Activated CD8-positive, alpha-beta T cell treated with anti-CD3 and anti-CD28 coated beads, Interleukin-2, amount 10 ng/mL, durations not matched to agents 7 days and 5 days (primary cell): ENCODE measurements around the gene TJP3. TPM values are rescaled to one million over a fixed set of nuclear protein-coding genes. Genes with fewer than 3 reads are reported as not detected.
A peak's percentile ranks its signal among the peaks of the same experiment; 100 is the strongest.

Experiments used
- ATAC-seq: fragments of 150-1000 bp; cut with Tn5 transposase; one replicate; pipeline ENCODE4 v1.10.0; 2021; ENCODE audit warnings: moderate library complexity
- CTCF ChIA-PET: fragments of 350-600 bp; sonication (Branson Sonifier 250); formaldehyde crosslinking; loops from one replicate; lab custom pipeline; 2021; ENCODE audit warnings: antibody characterized with exemption; lab: Charles Lee
- POLR2A ChIA-PET: fragments of 350-600 bp; sonication (Branson Sonifier 250); formaldehyde crosslinking; loops from one replicate; lab custom pipeline; 2021; ENCODE audit warnings: antibody characterized with exemption; lab: Charles Lee
- DNase-seq: peaks from one replicate; pipeline ENCODE4 v3.0.0-alpha.2; 2020
- H3K27ac Mint-ChIP-seq: one replicate; pipeline ENCODE4 v1.8.0; 2021; ENCODE audit warnings: mild to moderate bottlenecking, mixed read lengths
- H3K27me3 Mint-ChIP-seq: one replicate; pipeline ENCODE4 v1.8.0; 2021; ENCODE audit warnings: low read depth, mixed read lengths
- H3K36me3 Mint-ChIP-seq: one replicate; pipeline ENCODE4 v1.8.0; 2021; ENCODE audit warnings: low read depth, mixed read lengths
- H3K4me1 Mint-ChIP-seq: one replicate; pipeline ENCODE4 v1.8.0; 2021; ENCODE audit warnings: low read depth, mixed read lengths
- H3K4me3 Mint-ChIP-seq: one replicate; pipeline ENCODE4 v1.8.0; 2021; ENCODE audit warnings: mild to moderate bottlenecking, mixed read lengths
- H3K9me3 Mint-ChIP-seq: one replicate; pipeline ENCODE4 v1.8.0; 2022; ENCODE audit warnings: mixed read lengths; ENCODE audit not compliant: insufficient read depth
- total RNA-seq, 2 experiments: library from RNA; stranded (reverse); gene quantifications; one replicate each; pipeline ENCODE4 v1.2.3, GENCODE V29; 2021

Gene TJP3
- total RNA-seq, 2 experiments from 2014 or later: 1.3 TPM

DNA sequence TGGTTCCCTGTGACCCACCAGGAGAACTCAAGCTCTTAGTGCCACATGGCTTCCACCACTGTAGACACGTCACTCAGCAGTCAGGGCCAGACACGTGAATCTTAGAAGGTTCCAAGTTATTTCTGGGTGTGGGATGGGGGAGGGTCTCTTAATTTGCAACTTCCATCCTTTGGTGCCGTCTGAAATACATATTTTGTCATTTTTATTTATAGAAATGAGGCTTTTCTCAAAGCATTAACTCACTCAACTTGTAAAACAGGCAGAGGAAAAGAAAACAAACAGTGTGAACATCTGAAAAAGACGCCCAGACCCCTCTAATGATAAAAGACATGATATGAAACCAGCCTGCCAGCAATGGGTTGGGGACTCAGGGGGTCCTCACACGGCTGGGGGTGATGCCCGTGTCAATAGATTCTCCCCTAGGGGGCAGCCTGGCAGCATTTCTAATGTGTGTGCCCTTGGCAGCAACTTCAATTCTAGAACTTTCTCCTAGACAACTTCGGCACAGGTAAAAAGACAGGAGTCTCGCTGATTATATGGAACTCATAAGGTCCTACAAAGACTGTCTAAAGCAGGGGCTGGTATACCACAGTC lies 23.3 kb upstream of the TJP3 start:
- Mint-ChIP-seq H3K36me3 (peaks cover 20% of the 10 kb centered on the region), H3K4me1 (peaks cover 18% of the 10 kb centered on the region), H3K27me3 (no peaks in the 10 kb centered on the region), H3K9me3 (no peaks in the 10 kb centered on the region), H3K27ac (no peak overlapping the region), H3K4me3 (no peak overlapping the region)
- CTCF ChIA-PET: no interaction called here
- ATAC-seq: no peak
- no peak for DNase-seq
- POLR2A ChIA-PET: no interaction called here

DNA sequence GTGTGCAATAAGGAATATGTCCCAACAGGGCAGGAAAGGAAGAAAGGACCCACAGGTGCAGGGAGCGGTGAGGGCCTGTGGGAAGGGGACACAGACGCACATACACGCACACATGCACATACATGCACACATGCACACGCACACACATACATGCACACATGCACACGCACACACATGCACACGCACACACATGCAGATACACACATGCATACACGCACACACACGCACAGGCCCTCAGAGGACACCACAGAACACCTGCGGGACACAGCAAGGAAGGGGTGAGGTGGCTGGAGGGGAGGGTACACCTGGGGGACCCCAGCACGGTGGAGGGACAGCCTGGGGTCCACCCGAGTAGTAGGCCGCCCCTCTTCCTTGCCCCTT lies 20.8 kb upstream of the TJP3 start:
- Mint-ChIP-seq H3K27ac (peak overlapping the region; percentile 68), H3K9me3 (no peaks in the 10 kb centered on the region), H3K4me1 (peaks cover 38% of the 10 kb centered on the region), H3K36me3 (peaks cover 23% of the 10 kb centered on the region), H3K4me3 (peak overlapping the region; percentile 45), H3K27me3 (no peaks in the 10 kb centered on the region)
- ChIA-PET POLR2A (interaction anchor here (0.9 to 1.9 kb wide), 2 partner anchors 10 to 12 kb away, joined by 3 to 7 read pairs; no protein-coding TSS in a partner anchor), CTCF (interaction anchor here (1.0 to 1.3 kb wide), 2 partner anchors 10 to 12 kb away, joined by 3 to 4 read pairs; no protein-coding TSS in a partner anchor)
- DNase-seq (no peak), ATAC-seq (no peak)

DNA sequence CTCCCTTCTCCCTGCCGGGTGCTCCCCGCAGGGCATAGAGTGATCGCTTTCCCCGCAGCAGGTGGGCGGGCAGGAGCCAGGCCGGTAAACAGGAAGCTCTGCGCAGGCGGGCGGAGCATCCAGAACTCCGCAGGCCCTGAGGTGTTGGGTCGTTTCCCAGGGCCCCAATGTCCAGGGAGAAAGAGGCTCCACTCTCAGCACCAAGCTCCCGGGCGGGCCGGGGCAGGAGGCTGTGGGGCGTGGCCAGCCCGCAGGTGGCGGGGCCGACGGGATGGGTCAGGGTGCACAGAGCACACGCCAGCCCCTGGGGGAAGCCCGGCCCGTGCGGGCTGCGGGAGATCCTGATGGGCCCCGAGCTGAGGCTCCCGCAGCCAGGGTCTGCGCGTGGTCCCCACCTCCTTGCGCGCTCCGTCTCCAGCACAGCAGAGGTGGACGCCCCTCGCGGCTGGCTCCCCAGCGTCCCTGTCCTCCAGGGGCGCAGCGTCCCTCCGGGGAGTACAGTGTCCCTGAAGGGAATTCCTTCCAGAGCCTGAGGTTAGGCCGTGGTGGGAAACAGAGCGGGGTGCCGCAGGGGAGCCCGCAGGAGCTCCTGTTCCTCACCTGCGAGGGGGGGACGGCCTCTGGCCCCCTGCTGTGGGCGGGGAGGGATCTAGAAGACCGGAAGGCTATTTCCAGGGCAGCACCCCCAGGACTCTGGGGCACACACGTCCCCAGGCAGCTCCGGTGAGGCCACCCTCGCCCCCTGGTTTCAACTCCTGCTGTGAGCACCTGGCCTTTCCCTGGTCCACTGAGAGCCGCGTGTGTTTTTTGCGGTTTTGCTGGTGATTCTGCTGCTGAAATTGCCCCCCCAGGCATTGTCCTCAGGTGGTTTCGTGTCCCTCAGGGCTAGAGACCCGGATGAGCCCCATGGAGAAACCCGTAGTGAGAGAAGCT lies 20.1 kb upstream of the TJP3 start:
- H3K36me3 Mint-ChIP-seq: peaks cover 23% of the 10 kb centered on the region
- no peaks in the 10 kb centered on the region for H3K9me3 Mint-ChIP-seq
- peak overlapping the region; percentile 45 for H3K4me3 Mint-ChIP-seq
- ChIA-PET CTCF (interaction anchor here (1.0 to 1.9 kb wide), 5 partner anchors 9 to 161 kb away, joined by 3 to 10 read pairs (median 4); no protein-coding TSS in a partner anchor), POLR2A (interaction anchor here (0.9 to 1.9 kb wide), 2 partner anchors 10 to 11 kb away, joined by 3 to 7 read pairs; no protein-coding TSS in a partner anchor)
- peak; percentile 79 for ATAC-seq
- DNase-seq: peak; percentile 61
- no peaks in the 10 kb centered on the region for H3K27me3 Mint-ChIP-seq
- peak overlapping the region; percentile 68 for H3K27ac Mint-ChIP-seq
- peaks cover 41% of the 10 kb centered on the region for H3K4me1 Mint-ChIP-seq

DNA sequence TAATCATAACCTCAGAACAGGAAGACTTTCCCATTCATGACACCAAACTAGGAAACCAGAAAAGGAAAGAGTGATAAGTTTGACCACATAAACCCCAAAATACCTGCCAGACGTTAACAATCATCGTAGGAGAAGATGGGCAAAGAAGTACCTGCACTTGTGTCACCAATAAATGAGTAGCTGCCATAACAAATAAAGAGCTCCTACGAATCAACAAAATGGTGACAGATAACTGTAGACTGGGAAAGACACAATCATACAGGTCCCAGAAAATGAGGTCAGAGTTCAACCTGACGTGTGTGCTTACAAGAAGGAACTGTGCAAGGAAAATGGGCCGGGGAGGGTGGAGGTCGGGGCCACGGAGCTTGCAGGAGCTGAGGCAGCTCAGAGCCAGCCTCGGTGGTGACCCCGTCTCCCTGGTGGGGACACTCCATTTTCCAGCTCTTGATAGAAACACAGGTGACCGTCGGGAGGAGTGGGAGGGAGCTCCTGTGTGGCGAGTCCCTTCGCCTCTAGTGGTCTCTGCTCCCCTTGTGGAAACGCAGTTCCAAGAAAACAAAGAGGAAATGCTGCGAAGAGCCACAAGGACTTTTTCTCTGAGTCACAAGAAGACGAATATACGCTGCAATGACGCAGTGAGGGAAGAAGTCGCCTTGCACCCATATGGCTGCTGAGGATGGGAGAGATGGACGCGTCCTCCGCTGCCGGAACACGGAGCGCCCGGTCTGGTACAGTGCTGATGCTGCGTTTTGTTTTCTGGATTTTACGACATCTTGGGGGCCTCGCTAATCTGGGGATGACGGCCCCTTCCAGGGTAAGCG lies 17.4 kb upstream of the TJP3 start:
- Mint-ChIP-seq H3K27ac (no peak overlapping the region), H3K4me3 (no peak overlapping the region), H3K4me1 (peaks cover 41% of the 10 kb centered on the region), H3K36me3 (peaks cover 6% of the 10 kb centered on the region), H3K9me3 (no peaks in the 10 kb centered on the region), H3K27me3 (no peaks in the 10 kb centered on the region)
- POLR2A ChIA-PET: interaction anchor here (0.8 kb wide), 1 partner anchor 20 kb away, joined by 3 read pairs; no protein-coding TSS in a partner anchor
- no peak for DNase-seq
- no peak for ATAC-seq
- CTCF ChIA-PET: interaction anchor here (1.0 to 1.8 kb wide), 5 partner anchors 10 to 450 kb away, joined by 4 to 7 read pairs (median 4); partner anchors contain the start of gene PIP5K1C

DNA sequence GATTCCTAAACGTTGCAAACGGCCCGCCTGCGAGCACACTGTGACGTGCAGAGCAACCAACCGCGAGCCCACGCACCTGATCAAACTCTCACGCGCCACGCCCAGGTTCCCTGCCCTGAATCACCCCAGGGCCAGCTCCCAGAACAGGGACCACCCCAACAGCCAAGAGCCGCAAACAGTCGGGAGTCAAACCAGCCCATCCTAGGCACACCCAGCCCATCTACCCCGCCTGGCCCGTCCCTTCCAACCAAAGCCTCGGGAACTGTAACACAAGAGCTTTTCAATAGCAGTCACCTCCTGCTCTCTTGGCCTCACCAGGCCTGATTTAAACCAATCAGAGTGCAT lies 16.8 kb upstream of the TJP3 start:
- Mint-ChIP-seq H3K27ac (no peak overlapping the region), H3K4me3 (no peak overlapping the region), H3K4me1 (peaks cover 43% of the 10 kb centered on the region), H3K9me3 (no peaks in the 10 kb centered on the region), H3K36me3 (peaks cover 6% of the 10 kb centered on the region), H3K27me3 (no peaks in the 10 kb centered on the region)
- DNase-seq (no peak), ATAC-seq (no peak)
- POLR2A ChIA-PET: interaction anchor here (0.8 kb wide), 1 partner anchor 20 kb away, joined by 3 read pairs; no protein-coding TSS in a partner anchor
- CTCF ChIA-PET: interaction anchor here (1.1 to 1.7 kb wide), 3 partner anchors 25 to 449 kb away, joined by 4 read pairs; no protein-coding TSS in a partner anchor

DNA sequence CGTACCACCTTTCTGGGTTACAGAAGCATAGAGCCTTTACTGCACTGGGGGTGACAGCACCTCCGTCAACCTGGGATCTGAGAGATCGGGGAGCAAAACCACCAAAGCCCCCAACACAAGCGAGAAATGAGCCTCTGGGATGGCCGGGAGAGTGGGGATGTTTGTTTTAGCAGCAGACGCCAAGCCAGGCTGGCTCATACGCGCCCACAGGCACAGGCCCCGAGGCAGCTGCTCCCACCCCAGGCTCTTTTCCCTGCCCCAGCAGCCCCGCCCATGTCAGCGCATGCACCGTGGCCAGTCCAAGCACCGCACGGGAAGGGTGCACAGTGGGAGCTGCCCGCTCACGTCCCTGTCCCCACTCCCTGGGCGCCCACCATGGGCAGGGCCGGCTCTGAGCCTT lies 16.5 kb upstream of the TJP3 start:
- no peaks in the 10 kb centered on the region for H3K9me3 Mint-ChIP-seq
- no peak overlapping the region for H3K4me3 Mint-ChIP-seq
- ChIA-PET CTCF (interaction anchor here (0.8 to 1.9 kb wide), 2 partner anchors 14 to 31 kb away, joined by 3 to 6 read pairs; no protein-coding TSS in a partner anchor), POLR2A (no interaction called here)
- no peak overlapping the region for H3K27ac Mint-ChIP-seq
- H3K4me1 Mint-ChIP-seq: peaks cover 43% of the 10 kb centered on the region
- no peaks in the 10 kb centered on the region for H3K27me3 Mint-ChIP-seq
- no peak for ATAC-seq
- DNase-seq: no peak
- H3K36me3 Mint-ChIP-seq: peaks cover 6% of the 10 kb centered on the region

DNA sequence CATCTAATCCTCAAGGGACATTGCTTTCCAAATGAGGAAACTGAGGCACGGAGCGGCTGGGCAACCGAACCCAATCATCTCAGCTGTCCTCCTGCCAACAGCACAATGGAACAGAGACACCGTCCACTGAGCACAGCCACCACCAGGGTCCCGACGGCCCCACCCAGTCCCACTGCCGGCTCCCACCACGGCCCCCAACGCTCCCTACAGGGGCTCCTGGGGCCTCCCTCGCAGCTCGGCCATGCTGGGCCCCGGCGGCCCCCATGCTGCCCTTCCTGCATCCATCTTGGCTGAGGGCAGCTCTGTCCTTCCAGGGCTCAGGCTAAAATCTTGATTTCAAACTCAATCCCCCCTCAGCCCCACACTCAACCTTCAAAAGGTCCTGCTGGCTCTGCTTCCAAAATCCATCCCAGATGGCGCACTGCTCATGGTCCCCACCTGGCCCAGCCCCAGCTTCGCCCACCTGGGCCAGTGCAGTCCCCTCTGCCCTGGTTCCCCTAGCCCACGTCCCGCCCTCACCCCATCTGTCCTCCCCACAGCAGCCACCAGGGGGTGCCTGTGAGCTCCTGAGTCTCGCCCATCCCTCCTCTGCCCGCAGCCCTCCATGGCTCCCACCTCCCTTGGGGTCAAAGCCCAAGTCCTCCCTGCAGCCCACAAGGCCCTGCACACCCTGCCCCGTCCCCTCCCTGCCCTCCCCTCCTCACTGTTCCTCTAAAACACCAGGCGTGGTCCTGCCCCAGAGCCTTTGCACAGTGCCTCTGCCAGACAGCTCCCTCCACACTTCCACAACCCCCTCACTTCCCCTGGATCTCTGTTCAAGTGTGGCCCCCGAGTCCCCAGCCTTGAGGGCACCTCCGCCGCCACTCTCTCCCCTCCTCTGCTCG lies 15.8 kb upstream of the TJP3 start:
- CTCF ChIA-PET: interaction anchor here (0.8 to 1.9 kb wide), 5 partner anchors 13 to 129 kb away, joined by 3 to 6 read pairs (median 3); no protein-coding TSS in a partner anchor
- POLR2A ChIA-PET: no interaction called here
- no peak overlapping the region for H3K4me3 Mint-ChIP-seq
- H3K9me3 Mint-ChIP-seq: no peaks in the 10 kb centered on the region
- H3K4me1 Mint-ChIP-seq: peaks cover 40% of the 10 kb centered on the region
- DNase-seq: peak; percentile 39
- peak; percentile 33 for ATAC-seq
- no peak overlapping the region for H3K27ac Mint-ChIP-seq
- peaks cover 6% of the 10 kb centered on the region for H3K36me3 Mint-ChIP-seq
- no peaks in the 10 kb centered on the region for H3K27me3 Mint-ChIP-seq

DNA sequence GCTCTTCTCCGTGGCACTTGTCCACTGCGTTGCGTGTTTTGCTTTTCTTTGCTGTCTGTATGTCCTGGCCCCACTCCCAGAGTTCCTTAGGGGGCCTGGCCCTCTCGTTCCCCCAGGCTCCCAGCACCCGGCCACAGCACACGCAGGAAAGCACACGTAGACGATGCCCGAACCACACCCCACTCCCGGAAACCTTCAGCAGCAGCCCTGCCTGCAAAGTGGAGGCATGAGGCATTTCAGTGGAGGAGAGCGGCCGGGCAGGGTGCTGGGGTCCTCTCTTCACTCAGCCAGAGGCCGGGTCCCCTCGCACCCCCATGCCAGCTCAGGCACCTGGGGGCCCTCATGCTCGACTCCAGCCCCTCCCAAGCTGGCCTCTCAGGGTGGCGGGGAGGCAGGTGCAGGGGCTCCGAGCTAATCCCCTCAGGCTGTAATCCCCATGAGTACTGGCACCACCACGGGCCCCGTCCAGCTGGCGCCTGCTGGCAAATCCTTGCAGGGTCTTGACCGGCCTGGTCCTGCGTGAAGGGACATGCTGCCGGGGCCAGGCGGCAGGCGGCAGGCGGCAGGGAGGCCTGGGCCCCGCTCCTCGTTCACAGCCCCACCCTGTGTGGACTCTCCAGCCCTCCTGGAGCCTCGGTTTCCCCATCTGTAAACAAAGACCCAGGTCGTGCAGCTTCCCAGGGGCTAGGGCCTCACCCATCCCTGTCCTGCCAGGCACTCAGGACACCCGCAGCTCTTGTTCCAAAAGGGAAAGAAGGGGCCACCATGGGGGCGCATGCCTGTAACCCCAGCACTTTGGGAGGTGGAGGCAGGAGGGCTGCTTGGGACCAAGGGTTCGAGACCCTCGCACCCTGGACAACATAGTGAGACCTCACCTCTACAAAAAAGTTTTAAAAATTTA lies 14.9 kb upstream of the TJP3 start:
- Mint-ChIP-seq H3K9me3 (no peaks in the 10 kb centered on the region), H3K4me1 (peaks cover 38% of the 10 kb centered on the region), H3K27me3 (no peaks in the 10 kb centered on the region), H3K36me3 (peaks cover 6% of the 10 kb centered on the region), H3K27ac (no peak overlapping the region), H3K4me3 (no peak overlapping the region)
- ATAC-seq: no peak
- ChIA-PET POLR2A (no interaction called here), CTCF (interaction anchor here (1.0 to 1.9 kb wide), 4 partner anchors 12 to 129 kb away, joined by 3 to 6 read pairs (median 4); no protein-coding TSS in a partner anchor)
- DNase-seq: no peak

DNA sequence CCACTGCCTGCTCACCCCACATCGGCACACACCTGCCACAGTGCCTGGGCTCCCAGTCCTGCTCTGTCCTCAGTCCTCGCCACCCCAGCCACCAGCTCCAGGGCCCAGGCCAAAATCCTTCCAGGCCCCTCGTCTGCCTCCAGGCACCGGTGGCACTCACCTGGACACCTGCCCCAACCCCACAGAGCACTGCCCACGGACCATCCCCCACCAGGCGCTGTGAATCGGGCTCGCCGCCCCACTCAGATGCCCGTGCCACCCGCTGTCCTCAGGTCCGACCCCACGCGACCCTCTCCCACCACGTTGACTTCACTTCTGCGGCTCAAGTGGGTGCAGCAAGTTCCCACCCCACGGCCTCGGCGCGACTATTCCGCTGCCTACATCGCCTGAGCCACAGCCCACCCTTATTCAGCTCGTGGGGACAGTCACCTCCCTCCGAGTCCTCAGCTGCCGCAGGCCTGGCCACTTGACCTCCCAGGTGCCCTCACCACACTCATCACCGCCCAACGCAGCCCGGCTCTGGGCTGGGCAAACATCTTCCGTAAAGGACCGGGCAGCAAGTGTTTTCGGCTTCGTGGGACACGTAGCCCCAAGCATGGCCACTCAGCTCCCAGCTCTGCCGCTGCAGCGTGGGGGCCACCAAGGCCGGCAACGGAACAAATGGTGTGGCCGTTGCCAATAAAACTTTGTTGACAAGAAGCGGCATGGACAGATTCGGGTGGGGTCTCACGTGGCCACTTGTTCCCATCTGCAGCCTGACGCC lies 13.6 kb upstream of the TJP3 start:
- Mint-ChIP-seq H3K27me3 (no peaks in the 10 kb centered on the region), H3K27ac (no peak overlapping the region), H3K4me1 (peaks cover 45% of the 10 kb centered on the region), H3K4me3 (no peak overlapping the region), H3K9me3 (no peaks in the 10 kb centered on the region), H3K36me3 (peaks cover 6% of the 10 kb centered on the region)
- POLR2A ChIA-PET: no interaction called here
- CTCF ChIA-PET: no interaction called here
- no peak for DNase-seq
- ATAC-seq: no peak
